ENCODE results near the gene CIPC. TPM values are rescaled to one million over a fixed set of nuclear protein-coding genes. Genes with fewer than 3 reads are reported as not detected.

Gene CIPC
- total and polyA plus RNA-seq, 2 donors: 10.5 to 11.7 TPM

DNA sequence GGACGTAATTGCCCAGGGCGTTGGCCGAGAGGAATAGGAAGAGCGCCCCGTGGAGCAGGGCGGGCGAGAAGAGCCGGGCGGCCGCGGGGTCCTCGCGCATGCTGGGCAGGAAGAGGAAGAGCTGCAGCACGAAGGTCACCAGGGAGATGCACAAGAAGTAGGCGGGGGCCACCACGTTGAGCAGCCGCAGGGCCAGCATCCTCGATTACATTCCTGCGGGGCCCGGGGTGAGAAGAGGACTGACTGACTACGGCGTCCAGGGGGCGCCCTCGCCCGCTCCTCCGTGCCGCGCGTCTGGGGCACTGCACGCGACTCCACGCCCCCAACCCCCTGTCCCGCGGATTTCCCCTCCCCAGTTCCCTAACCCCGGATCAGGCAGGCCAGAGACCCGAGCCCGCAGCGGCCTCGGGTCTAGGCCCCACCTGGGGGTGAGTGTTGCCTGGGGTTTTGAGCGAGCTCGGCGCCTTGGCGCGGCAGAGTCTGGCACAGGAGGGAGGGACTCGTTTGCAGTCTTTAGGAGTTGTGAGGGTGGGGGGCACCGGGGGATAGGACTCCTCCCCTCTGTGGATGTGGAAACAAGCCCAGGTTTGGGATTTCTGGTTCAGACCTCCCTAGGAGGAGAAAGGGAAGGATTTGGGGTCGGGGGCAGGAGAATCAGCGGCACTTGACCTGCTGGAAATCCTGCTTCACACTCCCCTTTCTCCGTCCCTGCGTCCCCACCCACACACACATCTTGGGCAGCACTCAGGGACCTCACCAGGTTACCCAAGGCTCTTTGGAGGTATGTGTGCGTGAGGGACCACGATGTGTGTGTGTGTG, 41.7 kb downstream of the CIPC start:
- Histone ChIP-seq H3K9me3 (ENCODE audit: control insufficient read depth in 2 of 2, insufficient read depth in 1 of 2, low read length in 1 of 2) (peaks cover 0 to 5% of the 10 kb centered on the region in 2 donors), H3K27ac (ENCODE audit: low read depth in 1 of 2, low read length in 1 of 2) (no peak overlapping the region), H3K4me1 (ENCODE audit: control insufficient read depth in 2 of 2, insufficient read depth in 2 of 2, low read length in 2 of 2) (peaks cover 0 to 7% of the 10 kb centered on the region in 2 donors), H3K27me3 (ENCODE audit: control insufficient read depth in 2 of 2, insufficient read depth in 1 of 2, low read length in 1 of 2) (peaks cover 38 to 88% of the 10 kb centered on the region in 2 donors), H3K4me3 (ENCODE audit: low read length in 2 of 2) (no peak overlapping the region), H3K36me3 (ENCODE audit: control insufficient read depth in 2 of 2, insufficient read depth in 2 of 2, low read length in 1 of 2) (no peaks in the 10 kb centered on the region)
- DNase-seq (ENCODE audit: low read depth in 6 of 9, low spot score in 9 of 9): peak in 2 of 9 donors; percentile 26 to 33
- WGBS: 3% methylated on average over 52 of the region's 52 CpGs

- no peak for DNase-seq (ENCODE audit: low read depth in 6 of 9, low spot score in 9 of 9)
- Histone ChIP-seq H3K9me3 (ENCODE audit: control insufficient read depth in 2 of 2, insufficient read depth in 1 of 2, low read length in 1 of 2) (peaks cover 0 to 5% of the 10 kb centered on the region in 2 donors), H3K4me1 (ENCODE audit: control insufficient read depth in 2 of 2, insufficient read depth in 2 of 2, low read length in 2 of 2) (peaks cover 0 to 7% of the 10 kb centered on the region in 2 donors), H3K27me3 (ENCODE audit: control insufficient read depth in 2 of 2, insufficient read depth in 1 of 2, low read length in 1 of 2) (peaks cover 38 to 89% of the 10 kb centered on the region in 2 donors), H3K36me3 (ENCODE audit: control insufficient read depth in 2 of 2, insufficient read depth in 2 of 2, low read length in 1 of 2) (no peaks in the 10 kb centered on the region), H3K27ac (ENCODE audit: low read depth in 1 of 2, low read length in 1 of 2) (no peak overlapping the region), H3K4me3 (ENCODE audit: low read length in 2 of 2) (no peak overlapping the region)
- 3% methylated on average over 67 of the region's 67 CpGs for WGBS
Observed at GRCh38 chr14:77140359-77141213, 42.5 kb downstream of the CIPC start.

DNA sequence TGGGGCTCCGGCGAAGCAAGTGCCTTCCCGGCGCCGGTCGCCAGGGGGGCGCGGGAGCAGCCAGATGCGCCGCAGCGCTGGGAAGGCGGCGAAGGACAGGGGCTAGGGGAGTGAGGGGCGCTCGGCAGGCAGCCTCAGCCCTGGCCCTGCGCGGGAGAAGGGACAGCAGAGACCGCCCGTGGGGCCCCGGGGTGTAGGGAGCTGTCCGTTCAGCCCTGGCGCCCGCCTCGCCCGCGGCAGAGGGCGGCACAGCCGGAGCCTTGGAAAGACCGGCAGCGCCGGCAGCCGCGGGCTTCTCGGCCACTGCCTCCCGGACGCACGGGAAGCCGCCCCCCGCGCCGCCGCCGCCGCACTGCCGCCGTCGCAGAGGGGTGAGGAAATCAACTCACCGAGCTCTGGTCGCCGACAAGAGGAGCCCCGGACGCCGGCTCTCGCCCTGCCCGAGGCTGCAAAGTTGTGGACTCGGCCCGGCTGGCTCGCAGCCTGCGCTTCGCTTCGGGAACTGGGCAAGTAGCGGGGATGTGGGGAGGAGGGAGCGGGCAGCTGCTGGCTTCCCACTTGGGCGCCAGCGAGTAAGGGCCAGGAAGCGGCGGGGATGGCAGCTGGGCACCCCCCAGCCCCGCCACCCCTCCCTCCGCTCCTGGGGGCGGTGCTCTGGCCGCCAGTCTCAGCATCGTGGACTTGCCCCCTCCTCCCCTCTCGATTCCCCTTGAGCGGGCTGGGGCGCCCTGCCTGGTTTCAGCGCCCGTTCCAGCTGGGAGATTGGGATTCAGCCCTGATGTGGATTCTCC, 43.4 kb downstream of the CIPC start, which contains the start of gene ZDHHC22:
Gene ZDHHC22 (minus strand): TSS at position 578 of the 791 bp plus-strand sequence. CDS start 2,053 bp downstream, outside the sequence.
- H3K4me1 ChIP-seq (ENCODE audit: control insufficient read depth in 2 of 2, insufficient read depth in 2 of 2, low read length in 2 of 2): peaks cover 0 to 7% of the 10 kb centered on the region in 2 donors
- H3K27ac ChIP-seq (ENCODE audit: low read depth in 1 of 2, low read length in 1 of 2): no peak within 1 kb of the TSS
- H3K36me3 ChIP-seq (ENCODE audit: control insufficient read depth in 2 of 2, insufficient read depth in 2 of 2, low read length in 1 of 2): no peaks in the 10 kb centered on the region
- WGBS: 1% methylated on average over 76 of the region's 77 CpGs
- H3K27me3 ChIP-seq (ENCODE audit: control insufficient read depth in 2 of 2, insufficient read depth in 1 of 2, low read length in 1 of 2): peaks cover 38 to 96% of the 10 kb centered on the region in 2 donors
- H3K4me3 ChIP-seq (ENCODE audit: low read length in 2 of 2): no peak within 1 kb of the TSS
- peaks cover 0 to 5% of the 10 kb centered on the region in 2 donors for H3K9me3 ChIP-seq (ENCODE audit: control insufficient read depth in 2 of 2, insufficient read depth in 1 of 2, low read length in 1 of 2)
- DNase-seq (ENCODE audit: low read depth in 6 of 9, low spot score in 9 of 9): no peak

DNA sequence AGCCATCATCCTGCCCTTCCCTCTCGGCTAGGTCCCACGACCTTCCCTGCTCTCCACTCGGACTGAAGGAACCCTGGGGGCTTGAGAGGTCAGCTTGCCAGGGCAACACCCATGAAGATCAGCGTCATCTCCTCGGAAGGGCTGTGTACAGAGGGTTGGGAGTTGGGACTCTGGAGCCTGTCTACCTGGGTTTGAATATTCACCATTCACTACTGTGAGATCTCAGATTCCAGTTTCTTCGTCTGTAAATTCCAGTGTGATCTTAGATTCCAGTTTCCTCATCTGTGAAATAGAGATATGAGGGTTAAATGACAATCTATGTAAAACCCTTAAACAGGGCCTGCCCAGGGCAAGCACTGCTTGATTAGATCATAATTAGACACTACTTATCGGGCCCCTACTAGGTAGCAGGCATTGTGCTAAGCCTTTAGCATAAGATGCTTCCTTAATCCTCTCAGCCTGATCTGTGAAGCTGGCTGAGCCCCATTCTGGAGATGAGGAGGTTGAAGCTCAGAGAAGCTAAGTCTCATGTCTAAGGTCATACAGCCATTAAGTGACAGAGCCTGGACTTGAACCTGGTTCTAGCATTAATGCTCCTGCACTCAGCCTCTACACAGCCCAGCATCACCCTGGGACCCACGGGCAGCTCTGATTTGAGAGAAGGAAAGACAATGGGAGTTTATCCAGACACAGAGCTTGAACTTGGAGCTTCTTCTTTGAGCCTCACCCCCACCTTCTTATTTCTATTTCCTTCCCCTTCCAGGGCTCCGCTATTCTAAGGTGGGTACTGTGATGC, 44.1 kb downstream of the CIPC start:
- Histone ChIP-seq H3K4me1 (ENCODE audit: control insufficient read depth in 2 of 2, insufficient read depth in 2 of 2, low read length in 2 of 2) (peaks cover 0 to 7% of the 10 kb centered on the region in 2 donors), H3K9me3 (ENCODE audit: control insufficient read depth in 2 of 2, insufficient read depth in 1 of 2, low read length in 1 of 2) (peaks cover 0 to 5% of the 10 kb centered on the region in 2 donors), H3K27ac (ENCODE audit: low read depth in 1 of 2, low read length in 1 of 2) (no peak overlapping the region), H3K27me3 (ENCODE audit: control insufficient read depth in 2 of 2, insufficient read depth in 1 of 2, low read length in 1 of 2) (peaks cover 38 to 97% of the 10 kb centered on the region in 2 donors), H3K36me3 (ENCODE audit: control insufficient read depth in 2 of 2, insufficient read depth in 2 of 2, low read length in 1 of 2) (no peaks in the 10 kb centered on the region), H3K4me3 (ENCODE audit: low read length in 2 of 2) (no peak overlapping the region)
- DNase-seq (ENCODE audit: low read depth in 6 of 9, low spot score in 9 of 9): no peak
- WGBS: 12% methylated on average over 9 of the region's 9 CpGs

GRCh38 chr14:77143071-77143470, 45.0 kb downstream of the CIPC start:
- DNase-seq (ENCODE audit: low read depth in 6 of 9, low spot score in 9 of 9): no peak
- Histone ChIP-seq H3K4me3 (ENCODE audit: low read length in 2 of 2) (no peak overlapping the region), H3K27ac (ENCODE audit: low read depth in 1 of 2, low read length in 1 of 2) (no peak overlapping the region), H3K4me1 (ENCODE audit: control insufficient read depth in 2 of 2, insufficient read depth in 2 of 2, low read length in 2 of 2) (peaks cover 0 to 7% of the 10 kb centered on the region in 2 donors), H3K36me3 (ENCODE audit: control insufficient read depth in 2 of 2, insufficient read depth in 2 of 2, low read length in 1 of 2) (no peaks in the 10 kb centered on the region), H3K27me3 (ENCODE audit: control insufficient read depth in 2 of 2, insufficient read depth in 1 of 2, low read length in 1 of 2) (peaks cover 38 to 94% of the 10 kb centered on the region in 2 donors), H3K9me3 (ENCODE audit: control insufficient read depth in 2 of 2, insufficient read depth in 1 of 2, low read length in 1 of 2) (peaks cover 0 to 5% of the 10 kb centered on the region in 2 donors)
- 6% methylated on average over 4 of the region's 4 CpGs for WGBS

DNA sequence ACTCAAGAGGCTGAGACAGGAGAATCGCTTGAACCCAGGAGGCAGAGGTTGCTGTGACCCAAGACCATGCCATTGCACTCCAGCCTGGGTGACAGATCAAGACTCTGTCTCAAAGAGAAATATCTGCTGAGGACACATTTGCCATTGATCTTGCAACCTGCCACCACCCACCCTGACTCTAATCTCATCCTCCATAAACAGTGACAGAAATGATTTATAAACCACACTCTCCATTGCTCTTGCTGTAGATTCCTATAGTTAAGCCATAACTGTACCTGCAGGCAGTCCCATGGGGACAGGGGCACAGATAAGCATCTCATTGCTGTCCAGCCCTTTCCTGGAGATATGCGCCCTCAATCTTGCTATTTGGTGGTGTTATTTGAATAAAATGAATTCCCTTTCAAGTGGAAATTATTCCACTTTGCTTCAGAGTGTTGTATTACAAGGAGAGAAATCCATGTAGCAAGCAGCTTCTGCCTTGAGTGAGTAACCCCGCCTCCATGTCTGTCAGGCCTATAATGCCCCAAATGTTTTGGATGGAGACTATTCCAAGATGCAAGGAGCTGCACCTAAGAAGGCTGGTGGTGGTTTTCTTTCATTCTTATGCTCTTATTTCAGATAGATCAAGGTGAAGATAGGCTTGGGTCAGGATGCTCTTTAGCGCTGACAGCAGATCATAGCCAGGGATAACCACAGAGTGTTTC, 46.5 kb downstream of the CIPC start:
- no peaks in the 10 kb centered on the region for H3K36me3 ChIP-seq (ENCODE audit: control insufficient read depth in 2 of 2, insufficient read depth in 2 of 2, low read length in 1 of 2)
- no peak for DNase-seq (ENCODE audit: low read depth in 6 of 9, low spot score in 9 of 9)
- no peak overlapping the region for H3K27ac ChIP-seq (ENCODE audit: low read depth in 1 of 2, low read length in 1 of 2)
- H3K4me1 ChIP-seq (ENCODE audit: control insufficient read depth in 2 of 2, insufficient read depth in 2 of 2, low read length in 2 of 2): peaks cover 0 to 7% of the 10 kb centered on the region in 2 donors
- peaks cover 32 to 82% of the 10 kb centered on the region in 2 donors for H3K27me3 ChIP-seq (ENCODE audit: control insufficient read depth in 2 of 2, insufficient read depth in 1 of 2, low read length in 1 of 2)
- 73% methylated on average over 4 of the region's 4 CpGs for WGBS
- no peak overlapping the region for H3K4me3 ChIP-seq (ENCODE audit: low read length in 2 of 2)
- H3K9me3 ChIP-seq (ENCODE audit: control insufficient read depth in 2 of 2, insufficient read depth in 1 of 2, low read length in 1 of 2): no peaks in the 10 kb centered on the region

DNA sequence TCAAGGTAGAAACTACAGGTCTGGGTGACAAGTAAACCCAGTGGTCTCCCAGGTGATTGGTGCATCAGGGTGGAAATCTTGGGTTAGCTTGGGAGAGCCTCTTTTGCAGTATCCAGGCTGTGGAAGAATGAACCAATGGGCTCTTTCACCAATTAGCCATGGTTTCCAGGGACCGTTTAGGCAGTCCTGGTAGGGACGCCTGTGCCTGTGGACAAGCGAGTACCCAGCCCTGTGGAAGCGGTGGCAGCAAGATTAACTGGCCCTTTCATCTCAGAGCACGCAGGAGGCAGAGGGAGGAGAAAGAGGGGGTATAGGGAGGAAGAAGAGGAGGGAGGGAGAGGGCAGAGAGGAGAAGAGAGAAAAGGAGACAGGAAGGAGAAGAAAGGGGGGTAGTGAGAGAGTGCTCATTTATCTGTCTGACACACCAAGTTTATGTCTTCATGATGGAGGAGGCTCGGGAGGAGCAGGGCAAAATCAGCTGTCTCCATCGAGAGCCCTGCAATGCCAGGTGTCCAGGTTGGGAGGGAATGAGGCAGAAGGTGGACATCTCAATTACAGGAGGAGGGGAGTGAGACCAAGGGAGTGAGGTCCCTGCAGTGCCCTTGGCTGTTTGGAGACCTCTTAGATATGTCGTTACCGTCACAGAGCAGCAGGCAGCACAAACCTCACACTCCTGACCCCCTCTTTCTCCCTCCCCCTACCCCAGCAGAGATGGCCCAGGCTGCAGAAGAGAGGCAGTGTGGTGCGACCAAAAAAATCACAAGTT, 48.1 kb downstream of the CIPC start:
- peaks cover 16 to 66% of the 10 kb centered on the region in 2 donors for H3K27me3 ChIP-seq (ENCODE audit: control insufficient read depth in 2 of 2, insufficient read depth in 1 of 2, low read length in 1 of 2)
- DNase-seq (ENCODE audit: low read depth in 6 of 9, low spot score in 9 of 9): no peak

More for the DNA sequence above, 48.1 kb downstream of the CIPC start:
- WGBS: 22% methylated on average over 10 of the region's 10 CpGs
- no peaks in the 10 kb centered on the region for H3K36me3 ChIP-seq (ENCODE audit: control insufficient read depth in 2 of 2, insufficient read depth in 2 of 2, low read length in 1 of 2)
- no peaks in the 10 kb centered on the region for H3K4me1 ChIP-seq (ENCODE audit: control insufficient read depth in 2 of 2, insufficient read depth in 2 of 2, low read length in 2 of 2)
- no peak overlapping the region for H3K4me3 ChIP-seq (ENCODE audit: low read length in 2 of 2)
- no peaks in the 10 kb centered on the region for H3K9me3 ChIP-seq (ENCODE audit: control insufficient read depth in 2 of 2, insufficient read depth in 1 of 2, low read length in 1 of 2)
- H3K27ac ChIP-seq (ENCODE audit: low read depth in 1 of 2, low read length in 1 of 2): no peak overlapping the region
